MG63 (cell line): ENCODE data around the gene BAZ1A. TPM values are rescaled to one million over a fixed set of nuclear protein-coding genes. Genes with fewer than 3 reads are reported as not detected.

ENCODE experiments used
- DNase-seq: peaks from one replicate; pipeline ENCODE4 v3.0.0-alpha.2; 2020
- H3K27me3 ChIP-seq: fragments of 250-450 bp; sonication (Bioruptor Pico); 2 replicates; pipeline ENCODE4 v1.5.1; 2020; ENCODE audit warnings: mild to moderate bottlenecking, moderate library complexity
- H3K36me3 ChIP-seq: fragments of 250-450 bp; sonication (Bioruptor Pico); 2 replicates; pipeline ENCODE4 v1.5.1; 2020; ENCODE audit warnings: mild to moderate bottlenecking, moderate library complexity
- H3K4me3 ChIP-seq: fragments of 250-450 bp; sonication (Bioruptor Pico); 2 replicates; pipeline ENCODE4 v1.5.1; 2020; ENCODE audit warnings: mild to moderate bottlenecking, moderate library complexity
- H3K9me3 ChIP-seq: fragments of 250-450 bp; sonication (Bioruptor Pico); 2 replicates; pipeline ENCODE4 v1.5.1; 2020; ENCODE audit warnings: mild to moderate bottlenecking, moderate library complexity
- total RNA-seq: library from RNA; depleted of rRNA; stranded (reverse); fragments of >200 nt; shearing (Covaris generic); gene quantifications from 2 replicates; pipeline ENCODE4 v1.2.3, GENCODE V29; 2014; ENCODE audit warnings: low replicate concordance

The BAZ1A gene
- total RNA-seq, 1 experiment from 2014 or later: 21.8 TPM

DNA sequence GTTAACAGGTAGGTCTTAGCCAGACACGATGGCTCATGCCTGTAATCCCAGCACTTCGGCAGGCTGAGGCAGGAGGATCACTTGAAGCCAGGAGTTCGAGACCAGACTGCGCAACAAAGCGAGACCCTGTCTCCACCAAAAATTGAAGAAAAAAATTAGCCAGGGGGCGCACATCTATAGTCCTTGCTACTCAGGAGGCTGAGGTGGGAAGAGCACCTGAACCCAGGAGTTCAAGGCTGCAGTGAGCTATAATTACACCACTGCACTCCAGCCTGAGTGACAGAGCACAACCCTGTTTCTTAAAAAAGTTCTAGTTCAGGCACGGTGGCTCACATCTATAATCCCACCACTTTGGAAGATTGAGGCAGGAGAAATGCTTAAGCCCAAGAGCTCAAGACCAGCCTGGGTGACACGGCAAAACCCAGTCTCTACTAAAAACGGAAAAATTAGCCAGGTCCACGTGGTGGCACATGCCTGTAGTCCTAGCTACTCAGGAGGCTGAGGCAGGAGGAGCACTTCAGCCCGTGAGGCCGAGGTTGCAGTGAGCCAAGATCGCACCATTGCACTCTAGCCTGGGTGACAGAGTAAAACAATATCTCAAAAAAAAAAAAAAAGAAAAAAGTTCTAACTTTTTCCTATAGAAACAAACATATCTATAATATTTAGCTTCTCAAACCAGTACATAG, 9.1 kb downstream of the BAZ1A start:
- no peaks in the 10 kb centered on the region for H3K9me3 ChIP-seq
- no peak for DNase-seq
- H3K4me3 ChIP-seq: no peak overlapping the region
- no peaks in the 10 kb centered on the region for H3K27me3 ChIP-seq
- H3K36me3 ChIP-seq: peaks cover 5% of the 10 kb centered on the region; the same call in 1 of the 2 replicates

DNA sequence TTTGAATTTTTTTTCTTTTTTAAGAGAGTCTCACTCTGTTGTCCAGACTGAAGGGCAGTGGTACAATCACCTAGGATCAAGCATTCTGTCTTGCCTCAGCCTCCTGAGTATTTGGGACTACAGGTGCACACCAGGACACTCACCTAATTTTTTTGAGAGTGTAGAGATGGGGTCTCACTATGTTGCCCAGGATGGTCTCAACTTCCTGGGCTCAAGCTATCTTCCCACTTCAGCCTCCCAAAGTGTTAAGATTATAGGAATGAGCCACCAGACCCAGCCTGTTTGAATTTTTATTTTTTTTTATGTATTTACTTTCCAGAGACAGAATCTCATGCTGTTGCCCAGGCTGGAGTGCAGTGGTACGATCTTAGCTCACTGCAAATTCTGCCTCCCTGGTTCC, 11.3 kb downstream of the BAZ1A start:
- no peak for DNase-seq
- H3K27me3 ChIP-seq: no peaks in the 10 kb centered on the region
- peaks cover 3% of the 10 kb centered on the region; the same call in 1 of the 2 replicates for H3K36me3 ChIP-seq
- H3K4me3 ChIP-seq: no peak overlapping the region
- H3K9me3 ChIP-seq: no peaks in the 10 kb centered on the region

DNA sequence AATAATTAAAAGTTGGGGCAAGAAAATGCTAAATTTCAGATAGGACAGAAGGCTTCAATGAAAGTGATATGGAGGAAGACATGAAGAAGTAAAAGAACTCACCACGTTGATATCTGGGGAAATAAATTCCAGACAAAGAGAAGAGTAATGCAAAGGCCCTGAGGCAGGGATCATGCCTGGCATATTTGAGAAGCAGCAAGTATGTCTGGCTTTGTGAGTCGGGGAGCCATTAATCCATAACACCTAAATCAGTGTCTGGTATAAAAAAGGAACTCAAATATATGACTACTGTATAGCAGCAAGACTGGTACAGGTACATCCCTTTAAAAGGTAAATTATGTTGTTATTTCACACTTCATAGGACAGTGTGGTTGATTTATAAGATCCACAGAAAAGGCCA, 16.4 kb downstream of the BAZ1A start:
- no peak for DNase-seq
- Histone ChIP-seq H3K36me3 (peaks cover 3% of the 10 kb centered on the region; the same call in 1 of the 2 replicates), H3K27me3 (no peaks in the 10 kb centered on the region), H3K9me3 (no peaks in the 10 kb centered on the region), H3K4me3 (no peak overlapping the region)

DNA sequence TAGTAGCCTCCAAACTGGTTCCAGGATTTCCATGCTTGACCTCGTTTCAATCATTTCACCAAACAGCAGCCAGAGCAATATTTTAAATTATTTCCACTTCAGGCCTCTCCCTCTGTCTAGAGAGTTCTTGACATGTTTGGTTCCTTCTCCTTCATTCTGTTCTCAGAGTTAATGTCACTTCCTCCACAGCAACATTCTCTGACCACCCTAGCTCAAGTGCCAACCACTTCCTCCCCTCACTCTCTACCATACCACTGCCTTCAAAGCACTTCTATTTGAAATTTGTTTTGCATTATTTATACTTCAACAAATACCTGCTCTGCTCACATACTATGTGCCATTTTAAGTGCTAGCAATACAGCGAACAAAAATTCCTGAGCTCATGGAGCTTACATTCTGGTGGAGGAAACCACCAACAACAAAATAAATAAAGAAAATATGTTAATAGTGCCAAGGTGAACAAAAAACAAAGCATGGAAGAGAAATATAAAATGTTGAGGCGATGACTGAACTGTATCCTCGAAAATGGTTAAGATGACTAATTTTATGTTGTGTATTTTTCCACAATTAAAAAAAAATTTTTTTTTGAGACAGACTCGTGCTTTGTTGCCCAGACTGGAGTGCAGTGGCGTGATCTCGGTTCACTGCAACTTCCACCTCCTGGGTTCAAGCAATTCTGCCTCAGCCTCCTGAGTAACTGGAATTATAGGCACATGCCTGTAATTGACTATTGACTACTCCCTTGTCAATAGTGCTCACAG, 17.3 kb downstream of the BAZ1A start:
- Histone ChIP-seq H3K36me3 (peaks cover 7% of the 10 kb centered on the region; the same call in 1 of the 2 replicates), H3K4me3 (no peak overlapping the region), H3K27me3 (no peaks in the 10 kb centered on the region), H3K9me3 (no peaks in the 10 kb centered on the region)
- no peak for DNase-seq

DNA sequence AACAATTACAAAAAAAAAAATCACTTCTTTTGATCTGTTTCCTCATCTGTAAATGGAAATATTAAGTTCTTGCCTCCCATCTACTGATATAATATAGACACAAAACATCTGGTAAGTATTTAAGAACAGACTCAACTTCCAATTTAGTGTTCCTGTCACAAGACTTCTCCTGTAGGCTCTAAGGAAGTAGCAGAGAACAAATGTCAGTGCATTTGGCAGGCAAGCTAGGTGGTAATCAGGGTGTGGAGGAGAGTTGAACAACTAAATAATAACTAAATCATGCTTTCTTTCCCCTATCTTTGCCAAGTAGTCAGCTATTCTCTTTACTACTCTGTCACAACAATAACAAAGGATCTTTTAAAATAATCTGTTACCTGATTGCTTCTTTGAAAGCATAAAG, 22.1 kb downstream of the BAZ1A start:
- H3K27me3 ChIP-seq: no peaks in the 10 kb centered on the region
- DNase-seq: no peak
- no peaks in the 10 kb centered on the region for H3K9me3 ChIP-seq
- peaks cover 5% of the 10 kb centered on the region; the same call in 1 of the 2 replicates for H3K36me3 ChIP-seq
- H3K4me3 ChIP-seq: no peak overlapping the region

DNA sequence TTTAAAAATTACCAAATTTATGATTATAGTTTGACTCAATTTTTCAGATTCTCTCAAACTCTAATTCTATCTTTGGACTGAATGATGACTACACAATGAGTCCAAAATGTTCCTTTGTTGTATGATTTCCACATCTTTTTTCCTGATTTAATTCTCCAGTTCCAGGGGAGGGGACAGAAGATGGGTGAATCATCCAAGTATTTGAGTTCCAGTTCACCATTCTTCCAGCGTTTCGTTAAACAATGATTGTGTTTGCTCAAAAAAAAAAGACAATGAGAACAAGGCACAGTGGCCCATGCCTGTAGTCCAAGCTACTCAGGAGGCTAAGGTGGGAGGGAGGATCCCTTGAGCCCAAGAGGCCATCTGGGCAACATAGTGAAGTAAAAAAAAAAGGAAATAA, 23.8 kb downstream of the BAZ1A start:
- no peaks in the 10 kb centered on the region for H3K9me3 ChIP-seq
- no peak overlapping the region for H3K4me3 ChIP-seq
- H3K27me3 ChIP-seq: no peaks in the 10 kb centered on the region
- DNase-seq: no peak
- peaks cover 5% of the 10 kb centered on the region for H3K36me3 ChIP-seq

DNA sequence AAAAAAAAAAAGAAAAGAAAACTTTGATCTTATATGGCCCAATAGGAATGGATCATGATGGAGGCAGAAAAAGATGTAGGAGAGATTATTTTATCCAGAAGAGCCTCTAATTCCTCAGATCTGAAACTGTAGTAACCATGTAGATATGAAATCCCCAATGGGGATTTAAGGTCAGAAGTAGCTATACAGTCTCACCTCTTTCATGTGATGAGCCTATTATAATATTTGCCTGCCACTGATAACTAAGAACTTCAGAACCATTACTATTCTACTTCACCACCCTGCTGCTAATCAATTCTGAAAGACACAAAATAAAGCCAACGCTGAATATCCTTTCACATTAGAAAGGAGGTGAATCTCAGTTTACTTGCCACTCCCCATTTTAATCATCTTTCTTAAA, 29.3 kb downstream of the BAZ1A start:
- Histone ChIP-seq H3K36me3 (peaks cover 2% of the 10 kb centered on the region; the same call in 1 of the 2 replicates), H3K9me3 (no peaks in the 10 kb centered on the region), H3K4me3 (no peak overlapping the region), H3K27me3 (no peaks in the 10 kb centered on the region)
- DNase-seq: no peak

DNA sequence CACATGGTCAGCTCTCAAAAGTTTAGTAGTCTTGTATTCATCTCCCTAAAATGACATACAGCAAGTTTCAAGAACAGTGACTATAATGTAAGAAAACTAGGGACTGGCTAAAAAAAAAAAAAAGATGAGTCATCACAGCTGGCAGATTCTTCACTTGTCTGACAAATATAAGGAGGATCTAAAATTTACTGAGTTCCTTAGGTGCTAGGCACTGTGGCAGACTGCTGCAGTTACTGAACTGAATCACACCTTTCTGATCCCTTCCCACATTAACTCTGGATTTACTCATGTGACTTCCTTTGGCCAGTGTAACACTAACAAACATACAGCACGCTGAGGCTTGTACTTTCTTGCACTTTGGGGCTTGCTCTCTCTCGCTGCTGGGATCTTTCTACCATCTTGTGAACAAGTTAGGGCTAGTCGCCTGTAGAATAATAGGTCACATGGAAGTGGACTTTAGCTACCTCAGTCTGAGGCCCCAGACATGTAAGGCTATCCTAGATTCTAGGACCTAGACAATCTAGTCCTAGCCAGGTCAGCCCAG, 32.1 kb downstream of the BAZ1A start:
- Histone ChIP-seq H3K36me3 (no peaks in the 10 kb centered on the region; the same call in 1 of the 2 replicates), H3K9me3 (no peaks in the 10 kb centered on the region), H3K4me3 (no peak overlapping the region), H3K27me3 (no peaks in the 10 kb centered on the region)
- peak; percentile 3 for DNase-seq

DNA sequence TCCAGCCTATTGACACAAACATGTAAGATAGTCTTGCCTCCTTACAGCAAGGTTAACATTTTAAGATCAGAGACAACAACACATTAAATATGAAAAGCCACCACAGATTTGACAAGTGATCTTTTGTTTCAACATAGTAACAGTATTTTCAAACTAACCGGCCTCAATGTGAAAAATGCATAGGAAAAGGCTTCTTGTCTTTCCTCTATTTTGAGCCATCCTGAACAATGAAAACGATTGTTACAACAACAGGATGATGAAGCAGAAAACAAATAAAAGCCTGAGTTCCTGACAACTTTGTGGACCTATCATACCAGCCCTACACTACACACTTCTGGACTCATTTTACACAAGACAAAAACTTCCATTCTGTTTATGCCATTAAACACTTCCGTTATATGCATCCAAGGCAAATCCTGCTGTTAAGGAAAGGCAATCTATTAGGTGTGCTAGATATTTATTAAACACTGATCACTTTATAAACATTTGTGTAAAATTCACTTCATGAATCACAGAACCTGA, 37.3 kb downstream of the BAZ1A start:
- Histone ChIP-seq H3K36me3 (no peaks in the 10 kb centered on the region), H3K27me3 (no peaks in the 10 kb centered on the region), H3K9me3 (no peaks in the 10 kb centered on the region), H3K4me3 (no peak overlapping the region)
- DNase-seq: no peak

DNA sequence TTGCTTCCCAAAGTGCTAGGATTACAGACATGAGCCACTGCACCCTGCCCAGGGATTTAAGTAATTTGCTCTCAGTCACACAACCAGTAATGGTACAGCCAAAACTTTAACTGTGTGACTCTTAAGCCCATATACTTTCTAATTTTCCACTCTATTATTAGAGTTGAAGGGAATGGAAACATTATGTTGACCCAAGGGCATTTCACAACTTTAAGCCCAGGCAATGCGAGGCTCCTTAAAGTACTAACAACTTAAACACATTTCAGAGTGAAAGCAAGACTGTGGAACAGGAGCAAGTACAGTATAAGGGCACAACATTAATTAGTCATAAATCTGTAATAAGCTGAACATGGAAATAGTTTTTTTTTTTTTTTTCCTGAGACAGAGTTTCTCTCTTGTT, 39.8 kb downstream of the BAZ1A start:
- Histone ChIP-seq H3K4me3 (no peak overlapping the region), H3K36me3 (no peaks in the 10 kb centered on the region), H3K9me3 (no peaks in the 10 kb centered on the region), H3K27me3 (no peaks in the 10 kb centered on the region)
- no peak for DNase-seq

DNA sequence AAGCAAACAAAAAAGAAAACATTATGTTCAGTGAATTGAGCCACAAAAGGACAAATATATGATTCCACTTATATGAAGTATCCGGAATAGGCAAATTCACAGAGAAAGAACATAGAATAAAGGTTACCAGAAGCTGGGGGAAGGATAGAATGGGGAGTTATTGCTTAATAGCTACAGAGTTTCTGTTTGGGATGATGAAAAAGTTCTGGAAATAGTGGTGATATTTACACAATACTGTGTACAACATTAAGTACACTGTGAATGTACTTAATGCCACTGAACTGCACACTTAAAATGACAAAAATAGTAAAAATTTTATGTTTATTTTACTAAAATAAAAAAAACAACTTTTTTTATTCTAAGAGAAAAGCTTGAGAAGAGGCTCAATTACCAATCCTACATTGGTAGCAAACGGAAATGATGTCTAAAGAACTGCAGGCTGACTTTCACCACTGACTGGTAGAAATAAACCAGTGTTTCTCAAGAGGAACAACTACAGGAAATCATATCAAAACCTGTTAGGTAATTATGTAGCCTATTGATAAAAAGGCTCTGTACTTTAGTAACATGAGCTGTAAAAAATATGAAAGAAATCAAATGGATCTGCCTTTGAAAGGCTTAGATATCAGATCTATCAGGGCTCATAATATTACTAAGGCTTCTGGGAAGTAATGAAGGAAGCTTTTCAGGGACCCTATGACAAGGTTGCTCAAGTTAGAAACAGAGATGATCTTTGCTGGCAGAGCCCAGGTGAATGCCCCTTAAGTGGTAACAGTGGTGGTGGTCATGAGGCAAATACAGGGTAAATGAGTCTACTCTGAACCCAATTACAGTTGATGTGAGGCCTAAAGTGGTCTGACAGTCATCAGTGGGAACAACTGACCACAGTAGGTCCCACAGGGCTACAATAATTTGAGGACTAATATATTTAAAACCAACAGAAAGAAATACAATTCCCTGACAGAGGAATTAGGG, 41.3 kb downstream of the BAZ1A start:
- Histone ChIP-seq H3K27me3 (no peaks in the 10 kb centered on the region), H3K36me3 (no peaks in the 10 kb centered on the region; the same call in 1 of the 2 replicates), H3K4me3 (no peak overlapping the region), H3K9me3 (no peaks in the 10 kb centered on the region)
- no peak for DNase-seq

DNA sequence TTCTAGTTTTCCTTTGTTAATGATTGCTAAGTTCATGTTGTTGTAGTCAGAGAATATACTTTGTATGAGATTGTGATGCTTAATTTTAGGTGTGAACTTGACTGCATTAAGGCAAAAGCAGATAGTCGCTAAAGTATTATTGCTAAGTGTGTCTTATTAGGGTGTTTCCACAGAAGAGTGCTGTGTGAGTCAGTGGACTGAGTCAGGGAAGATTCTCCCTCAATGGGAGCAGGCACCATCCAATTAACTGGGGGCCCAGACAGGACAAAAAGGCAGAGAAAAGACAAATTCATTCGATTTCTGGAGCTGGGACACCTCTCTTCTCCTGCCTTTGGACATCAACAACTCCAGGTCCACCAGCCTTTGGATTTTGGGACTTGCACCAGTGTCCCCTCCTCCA, 48.5 kb downstream of the BAZ1A start:
- DNase-seq: no peak
- Histone ChIP-seq H3K9me3 (no peaks in the 10 kb centered on the region), H3K27me3 (no peaks in the 10 kb centered on the region), H3K4me3 (no peak overlapping the region), H3K36me3 (peaks cover 3% of the 10 kb centered on the region)

DNA sequence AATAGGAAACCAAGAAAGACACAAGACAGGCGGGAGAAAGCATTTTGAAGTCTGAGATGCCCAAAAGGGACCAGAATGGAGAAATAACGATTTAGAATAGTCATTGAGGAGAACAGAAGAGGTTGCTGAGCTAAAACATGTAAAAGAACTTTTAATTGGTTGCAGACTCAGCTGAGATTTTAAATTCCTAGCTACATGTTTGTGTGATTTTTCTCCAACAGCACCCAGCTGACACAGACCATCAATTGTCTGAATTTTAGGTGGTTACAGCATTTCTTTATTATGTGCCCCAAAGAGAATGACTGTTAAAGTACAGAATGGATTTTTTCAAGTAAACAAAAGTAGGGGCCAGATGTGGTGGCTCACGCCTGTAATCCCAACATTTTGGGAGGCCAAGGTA, 50.3 kb downstream of the BAZ1A start:
- H3K4me3 ChIP-seq: no peak overlapping the region
- H3K36me3 ChIP-seq: peaks cover 3% of the 10 kb centered on the region
- DNase-seq: no peak
- H3K9me3 ChIP-seq: no peaks in the 10 kb centered on the region
- H3K27me3 ChIP-seq: no peaks in the 10 kb centered on the region

DNA sequence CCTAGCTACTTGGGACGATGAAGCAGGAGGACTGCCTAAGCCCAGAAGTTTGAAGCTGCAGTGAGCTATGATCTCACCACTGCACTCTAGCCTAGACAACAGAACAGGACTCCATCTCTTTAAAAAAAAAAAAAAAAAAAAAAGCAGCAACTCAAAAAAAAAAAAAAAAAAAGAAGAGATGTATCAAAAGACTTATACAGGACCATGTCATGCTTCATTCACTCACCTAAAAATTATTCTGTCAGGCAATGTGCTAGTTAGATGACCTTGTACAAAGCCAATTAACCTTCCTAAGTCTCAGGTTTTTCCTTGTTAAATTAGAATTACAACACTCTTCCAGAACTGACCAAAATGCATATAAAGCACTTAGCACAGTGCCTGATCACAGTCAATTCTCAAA, 50.9 kb downstream of the BAZ1A start:
- peaks cover 3% of the 10 kb centered on the region; the same call in 1 of the 2 replicates for H3K36me3 ChIP-seq
- no peaks in the 10 kb centered on the region for H3K9me3 ChIP-seq
- no peak overlapping the region for H3K4me3 ChIP-seq
- H3K27me3 ChIP-seq: no peaks in the 10 kb centered on the region
- no peak for DNase-seq

DNA sequence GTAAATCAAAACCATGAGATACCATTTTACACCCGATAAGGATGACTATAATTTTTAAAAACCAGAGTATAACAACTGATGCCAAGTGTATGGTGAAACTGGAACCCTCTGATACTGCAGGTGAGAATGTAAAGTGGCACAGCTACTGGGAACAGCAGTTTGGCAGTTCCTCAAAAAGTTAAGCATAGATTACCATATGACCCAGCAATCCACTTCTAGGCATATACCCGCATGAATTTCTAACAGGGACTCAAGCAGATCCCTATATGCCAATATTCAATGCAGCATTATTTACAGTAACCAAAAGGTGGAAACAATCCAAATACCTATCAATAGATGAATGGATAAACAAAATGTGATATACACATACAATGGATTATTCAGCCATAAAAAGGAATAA, 57.4 kb downstream of the BAZ1A start:
- no peak for DNase-seq
- Histone ChIP-seq H3K27me3 (no peaks in the 10 kb centered on the region), H3K36me3 (peaks cover 3% of the 10 kb centered on the region; the same call in 1 of the 2 replicates), H3K9me3 (no peaks in the 10 kb centered on the region), H3K4me3 (no peak overlapping the region)

DNA sequence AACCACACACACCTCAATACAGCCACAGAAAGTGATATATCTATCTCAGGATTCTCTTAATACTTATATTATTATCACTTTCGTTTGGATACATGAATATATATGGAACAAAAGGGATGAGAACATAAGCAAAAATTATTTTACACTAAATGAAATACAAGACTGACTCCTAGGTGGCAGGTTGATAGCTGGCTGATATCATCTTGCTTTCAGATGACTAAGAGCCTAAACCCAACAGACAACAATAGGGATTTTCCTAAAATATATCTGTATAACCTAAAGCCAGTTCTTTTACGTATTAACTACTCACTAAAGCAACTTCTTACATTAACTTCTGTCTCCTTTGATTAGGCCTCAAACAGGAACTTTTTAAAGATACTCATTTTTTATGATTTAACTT, 65.1 kb downstream of the BAZ1A start:
- Histone ChIP-seq H3K4me3 (no peak overlapping the region), H3K36me3 (peaks cover 6% of the 10 kb centered on the region), H3K9me3 (no peaks in the 10 kb centered on the region), H3K27me3 (no peaks in the 10 kb centered on the region)
- DNase-seq: no peak
